Calu3 (cell line): ENCODE data around the gene SEMA4C. TPM values are rescaled to one million over a fixed set of nuclear protein-coding genes. Genes with fewer than 3 reads are reported as not detected.

Source experiments
- BruUV-seq: library from RNA; stranded (reverse); fragments of 400-500 nt; replicated peaks from 2 replicates; lab custom pipeline; 2021; lab: Mats Ljungman, UMichigan
- CTCF ChIA-PET: fragments of 300-600 bp; sonication (Branson Sonifier 250); formaldehyde crosslinking; loops from one replicate; lab custom pipeline; 2022; ENCODE audit warnings: antibody characterized with exemption; lab: Charles Lee
- DNase-seq: peaks from one replicate; pipeline ENCODE4 v3.0.0; 2022
- H3K27ac Mint-ChIP-seq: one replicate; pipeline ENCODE4 v1.8.0; 2022; ENCODE audit warnings: mixed read lengths; ENCODE audit not compliant: unreplicated experiment
- H3K27me3 Mint-ChIP-seq: one replicate; pipeline ENCODE4 v1.8.0; 2022; ENCODE audit warnings: mixed read lengths; ENCODE audit not compliant: unreplicated experiment
- H3K36me3 Mint-ChIP-seq: one replicate; pipeline ENCODE4 v1.8.0; 2022; ENCODE audit warnings: mild to moderate bottlenecking, moderate library complexity, mixed read lengths; ENCODE audit not compliant: insufficient read depth, unreplicated experiment
- H3K4me1 Mint-ChIP-seq: one replicate; pipeline ENCODE4 v1.8.0; 2022; ENCODE audit warnings: mild to moderate bottlenecking, low read depth, mixed read lengths; ENCODE audit not compliant: unreplicated experiment
- H3K4me3 Mint-ChIP-seq: one replicate; pipeline ENCODE4 v1.8.0; 2022; ENCODE audit warnings: mild to moderate bottlenecking, low read depth, moderate library complexity, mixed read lengths; ENCODE audit not compliant: unreplicated experiment
- H3K9me3 Mint-ChIP-seq: one replicate; pipeline ENCODE4 v1.8.0; 2022; ENCODE audit warnings: low read depth, mixed read lengths; ENCODE audit not compliant: unreplicated experiment
- CTCF ChIP-seq: fragments of 200-600 bp; IDR thresholded peaks from one replicate; pipeline ENCODE4 v1.8.0; 2022; ENCODE audit warnings: antibody characterized with exemption; ENCODE audit not compliant: unreplicated experiment
- intact Hi-C: fragments of 100-400 bp; cut with micrococcal nuclease; formaldehyde crosslinking; loops from one replicate; pipeline ENCODE4 v1.10.0; 2022; ENCODE audit not compliant: unreplicated experiment
- total RNA-seq: library from RNA; stranded (reverse); gene quantifications from 2 replicates; pipeline ENCODE4 v1.2.3, GENCODE V29; 2022

Gene SEMA4C
- total RNA-seq, 1 experiment from 2014 or later = 25.3 TPM

DNA sequence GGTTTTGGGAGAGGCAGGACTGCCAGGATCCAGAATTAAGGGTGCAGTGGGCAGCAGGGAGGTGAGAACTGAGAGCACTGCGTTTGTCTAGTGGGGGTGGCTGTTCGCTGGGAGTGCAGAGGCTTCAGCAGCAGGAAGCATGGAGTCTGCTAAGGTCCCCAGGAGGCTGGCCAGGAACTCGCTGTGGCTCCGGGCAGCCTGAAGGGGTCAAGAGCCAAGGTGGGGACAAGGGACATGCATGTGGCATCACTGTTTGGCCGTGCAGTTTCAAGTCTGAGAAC lies 43.2 kb upstream of the SEMA4C start:
- CTCF ChIA-PET = no interaction called here
- H3K36me3 Mint-ChIP-seq = no peaks in the 10 kb centered on the region
- DNase-seq = no peak
- intact Hi-C loops = no loop called here
- no TSS peak for BruUV-seq
- no peak for TF ChIP-seq CTCF
- H3K27me3 Mint-ChIP-seq = peaks cover 73% of the 10 kb centered on the region
- H3K9me3 Mint-ChIP-seq = no peaks in the 10 kb centered on the region
- no peaks in the 10 kb centered on the region for H3K4me1 Mint-ChIP-seq
- no peak overlapping the region for H3K4me3 Mint-ChIP-seq
- H3K27ac Mint-ChIP-seq = no peak overlapping the region

DNA sequence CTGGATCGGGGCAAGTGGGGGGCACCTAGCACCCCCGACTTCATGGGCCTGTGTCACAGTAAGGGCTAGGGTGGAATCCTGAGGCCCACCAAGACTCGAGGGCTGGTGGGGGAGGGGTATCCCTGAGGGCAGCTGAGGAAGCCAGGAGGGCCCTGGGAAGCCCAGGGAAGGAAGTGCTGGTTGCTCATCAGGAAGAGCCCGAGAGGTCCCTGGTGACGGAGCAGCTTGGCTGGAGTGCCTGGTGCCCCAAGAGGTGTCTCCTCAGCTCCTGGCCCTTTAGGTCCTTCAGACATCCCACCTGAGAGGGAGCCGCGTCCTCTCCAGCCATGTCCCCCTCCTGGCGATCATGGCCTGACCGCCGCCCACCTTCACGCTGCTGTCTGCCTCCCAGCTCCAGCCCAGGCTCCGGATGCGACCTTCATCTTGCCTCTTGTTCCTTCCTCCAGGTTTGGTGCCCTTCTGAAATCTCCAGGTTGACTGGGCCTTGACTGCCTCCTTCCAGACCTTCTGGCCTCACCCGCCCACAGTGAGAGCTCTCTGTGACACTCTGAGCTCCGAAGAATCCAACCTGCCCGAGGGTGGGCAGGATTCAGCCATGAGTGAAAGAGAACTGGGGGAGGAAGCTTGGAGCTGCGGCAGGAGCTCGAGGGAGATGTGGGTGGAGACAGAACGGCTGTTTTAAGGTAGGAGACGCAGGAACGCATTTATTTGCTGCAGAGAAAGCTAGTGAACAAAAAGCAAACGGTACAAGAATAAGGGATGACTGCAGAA lies 42.7 kb upstream of the SEMA4C start:
- no peak for DNase-seq
- no peaks in the 10 kb centered on the region for H3K36me3 Mint-ChIP-seq
- intact Hi-C loops = no loop called here
- peaks cover 73% of the 10 kb centered on the region for H3K27me3 Mint-ChIP-seq
- H3K4me1 Mint-ChIP-seq = no peaks in the 10 kb centered on the region
- no peak for TF ChIP-seq CTCF
- CTCF ChIA-PET = no interaction called here
- no peaks in the 10 kb centered on the region for H3K9me3 Mint-ChIP-seq
- no peak overlapping the region for H3K27ac Mint-ChIP-seq
- BruUV-seq = no TSS peak
- no peak overlapping the region for H3K4me3 Mint-ChIP-seq

DNA sequence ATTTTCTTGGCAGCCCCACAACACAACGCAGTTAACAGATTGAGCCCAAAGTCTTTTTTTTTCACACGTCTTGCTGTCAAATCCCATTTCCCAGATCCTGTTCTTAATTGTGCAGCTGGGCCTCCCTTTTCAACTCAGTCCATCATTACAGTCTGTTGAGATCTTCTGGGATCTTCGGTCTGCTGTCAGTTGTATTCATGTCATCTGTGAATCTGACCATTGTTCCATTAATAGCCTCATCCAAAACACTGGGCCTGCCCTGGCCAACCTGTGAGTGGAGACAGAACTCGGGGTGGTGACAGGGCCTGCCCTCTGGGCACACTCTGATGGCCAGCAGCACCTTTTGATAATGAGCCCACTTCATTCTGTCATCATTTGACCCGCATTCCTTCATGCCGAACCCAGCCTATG lies 39.7 kb upstream of the SEMA4C start:
- Mint-ChIP-seq H3K9me3 (no peaks in the 10 kb centered on the region), H3K36me3 (no peaks in the 10 kb centered on the region), H3K4me1 (no peaks in the 10 kb centered on the region), H3K27me3 (peaks cover 56% of the 10 kb centered on the region), H3K27ac (no peak overlapping the region), H3K4me3 (no peak overlapping the region)
- intact Hi-C loops = no loop called here
- TF ChIP-seq CTCF = no peak
- no peak for DNase-seq
- CTCF ChIA-PET = no interaction called here
- BruUV-seq = no TSS peak

DNA sequence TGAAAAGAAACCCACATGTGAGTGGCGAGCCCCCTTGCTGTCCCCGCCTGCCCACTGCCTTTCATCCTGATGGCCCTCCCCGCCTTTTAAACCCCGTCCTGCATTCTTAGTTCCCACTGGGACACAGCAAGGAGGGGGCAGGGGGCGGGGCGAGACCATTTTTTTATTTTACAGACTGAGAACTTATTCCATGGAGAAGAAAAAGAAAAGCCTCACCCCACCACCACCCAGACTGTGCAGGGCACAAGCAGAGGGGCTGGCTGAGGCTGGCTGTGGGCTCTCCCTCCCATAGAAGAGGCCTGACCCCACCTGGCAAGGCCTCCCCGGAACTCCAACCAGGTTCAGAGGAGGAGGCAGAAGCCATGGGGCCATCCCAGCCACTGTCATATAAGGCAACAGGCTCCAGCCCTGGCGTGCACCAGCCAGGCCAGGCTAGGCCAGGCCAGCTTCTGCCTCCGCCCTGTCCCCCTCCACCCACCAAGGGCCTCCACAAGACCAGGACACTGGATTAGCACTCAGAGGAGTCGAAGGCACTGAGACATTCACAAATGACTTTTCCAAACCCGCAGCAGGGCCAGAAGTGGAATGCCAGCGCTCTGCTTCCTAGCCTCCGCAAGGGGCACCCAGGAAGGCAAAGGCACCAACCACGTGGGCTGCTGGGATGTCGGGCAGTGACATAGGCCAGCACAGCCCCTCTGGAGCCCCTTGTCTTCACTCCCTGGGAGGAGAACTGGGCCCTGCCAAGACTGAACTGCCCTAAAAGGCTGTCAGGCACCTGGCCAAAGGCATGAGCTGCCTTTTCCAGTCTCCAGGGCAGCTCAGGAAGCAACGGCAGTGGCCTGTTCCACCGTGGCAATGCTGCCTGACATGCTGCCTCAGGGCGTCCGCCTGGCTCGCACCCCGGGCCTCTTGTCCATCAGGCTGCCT lies 37.5 kb upstream of the SEMA4C start:
- intact Hi-C loops = no loop called here
- Mint-ChIP-seq H3K27ac (no peak overlapping the region), H3K4me3 (no peak overlapping the region), H3K36me3 (no peaks in the 10 kb centered on the region), H3K9me3 (no peaks in the 10 kb centered on the region), H3K27me3 (peaks cover 34% of the 10 kb centered on the region), H3K4me1 (no peaks in the 10 kb centered on the region)
- CTCF ChIA-PET = interaction anchor here (1.0 kb wide), 1 partner anchor 12 kb away, joined by 3 read pairs; no protein-coding TSS in a partner anchor
- no peak for DNase-seq
- no TSS peak for BruUV-seq
- no peak for TF ChIP-seq CTCF
